ENCODE data around the gene MYLK. TPM values are rescaled to one million over a fixed set of nuclear protein-coding genes. Genes with fewer than 3 reads are reported as not detected.
"Not testable (repeated sequence)": the region's sequence is repeated elsewhere in the genome, so short reads cannot be mapped to it uniquely, and the experiment has no call there.

Gene MYLK
- total RNA-seq, 1 donor from 2014 or later, result 50.5 TPM

GRCh38 chr3:123608263-123608937, 275.7 kb downstream of the MYLK start:
- Mint-ChIP-seq H3K4me1 (ENCODE audit: low read depth, unreplicated experiment) (peaks cover 30% of the 10 kb centered on the region), H3K27ac (ENCODE audit: unreplicated experiment) (no peak overlapping the region), H3K27me3 (ENCODE audit: low read depth, unreplicated experiment) (no peaks in the 10 kb centered on the region), H3K9me3 (ENCODE audit: unreplicated experiment) (no peaks in the 10 kb centered on the region), H3K4me3 (ENCODE audit: unreplicated experiment) (no peak overlapping the region), H3K36me3 (ENCODE audit: low read depth, unreplicated experiment) (peaks cover 3% of the 10 kb centered on the region)
- H3K9ac ChIP-seq (ENCODE audit: low read length), result no peak overlapping the region
- no peaks in the 10 kb centered on the region for H3K27me3 ChIP-seq (ENCODE audit: insufficient read depth, low read length)
- H2AFZ ChIP-seq (ENCODE audit: low read depth, low read length), result no peak overlapping the region
- H3K27ac ChIP-seq (ENCODE audit: low read depth, low read length), result no peak overlapping the region
- no peak for DNase-seq (ENCODE audit: low read depth)
- peaks cover 17% of the 10 kb centered on the region for H3K4me1 ChIP-seq (ENCODE audit: insufficient read depth, low read length)
- no peaks in the 10 kb centered on the region for H3K9me3 ChIP-seq (ENCODE audit: insufficient read depth, low read depth, low read length)
- H3K4me2 ChIP-seq (ENCODE audit: low read length), result no peak overlapping the region
- TF ChIP-seq CTCF (IDR thresholded peaks at IDR 0.05; ENCODE audit: insufficient read depth, low read depth, low read length) (no peak), EZH2 (IDR thresholded peaks at IDR 0.05; ENCODE audit: insufficient read depth, low read length) (no peak)
- H3K4me3 ChIP-seq (ENCODE audit: insufficient read depth, low read depth, low read length), result no peak overlapping the region
- no peak for FAIRE-seq
- H4K20me1 ChIP-seq (ENCODE audit: insufficient read depth, low read length), result no peaks in the 10 kb centered on the region
- H3K36me3 ChIP-seq (ENCODE audit: insufficient read depth, low read length), result peaks cover 11% of the 10 kb centered on the region
- no peaks in the 10 kb centered on the region for H3K79me2 ChIP-seq (ENCODE audit: insufficient read depth, low read length)

- Mint-ChIP-seq H3K4me3 (ENCODE audit: unreplicated experiment) (no peak overlapping the region), H3K36me3 (ENCODE audit: low read depth, unreplicated experiment) (peaks cover 3% of the 10 kb centered on the region), H3K27ac (ENCODE audit: unreplicated experiment) (peak overlapping the region; percentile 91), H3K4me1 (ENCODE audit: low read depth, unreplicated experiment) (peaks cover 36% of the 10 kb centered on the region), H3K9me3 (ENCODE audit: unreplicated experiment) (no peaks in the 10 kb centered on the region), H3K27me3 (ENCODE audit: low read depth, unreplicated experiment) (no peaks in the 10 kb centered on the region)
- Histone ChIP-seq H3K27ac (ENCODE audit: low read depth, low read length) (no peak overlapping the region), H3K27me3 (ENCODE audit: insufficient read depth, low read length) (no peaks in the 10 kb centered on the region), H3K4me1 (ENCODE audit: insufficient read depth, low read length) (peaks cover 25% of the 10 kb centered on the region), H3K9me3 (ENCODE audit: insufficient read depth, low read depth, low read length) (no peaks in the 10 kb centered on the region), H3K36me3 (ENCODE audit: insufficient read depth, low read length) (peaks cover 3% of the 10 kb centered on the region), H3K79me2 (ENCODE audit: insufficient read depth, low read length) (no peaks in the 10 kb centered on the region), H2AFZ (ENCODE audit: low read depth, low read length) (no peak overlapping the region), H3K4me3 (ENCODE audit: insufficient read depth, low read depth, low read length) (no peak overlapping the region), H4K20me1 (ENCODE audit: insufficient read depth, low read length) (no peaks in the 10 kb centered on the region), H3K9ac (ENCODE audit: low read length) (no peak overlapping the region), H3K4me2 (ENCODE audit: low read length) (no peak overlapping the region)
- DNase-seq (ENCODE audit: low read depth) (no peak), FAIRE-seq (no peak)
- TF ChIP-seq EZH2 (IDR thresholded peaks at IDR 0.05; ENCODE audit: insufficient read depth, low read length) (no peak), CTCF (IDR thresholded peaks at IDR 0.05; ENCODE audit: insufficient read depth, low read depth, low read length) (no peak)
These were observed 277.6 kb downstream of the MYLK start for GRCh38 chr3:123606527-123606926.

DNA sequence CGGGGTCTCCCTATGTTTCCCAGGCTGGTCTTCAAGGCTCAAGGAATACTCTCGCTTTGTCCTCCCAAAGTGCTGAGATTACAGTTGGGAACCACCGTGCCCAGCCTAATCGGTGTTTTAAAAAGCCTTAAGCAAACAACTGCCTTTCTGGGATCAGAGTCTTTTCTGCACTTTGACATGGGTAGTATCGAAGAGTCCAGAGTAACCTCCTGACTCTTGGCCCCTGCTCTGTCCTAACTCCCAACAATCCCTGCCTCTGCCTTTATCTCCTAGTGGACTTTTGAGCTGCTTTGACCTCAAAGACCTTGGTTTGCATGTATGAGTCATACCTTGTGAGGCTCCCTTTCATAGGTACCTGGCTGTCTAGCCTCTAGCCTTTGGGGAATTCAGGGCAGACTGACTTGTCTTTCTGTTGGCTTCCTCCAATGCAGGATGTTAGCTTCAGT, 278.3 kb downstream of the MYLK start:
- H3K4me3 ChIP-seq (ENCODE audit: insufficient read depth, low read depth, low read length), result no peak overlapping the region
- H3K4me2 ChIP-seq (ENCODE audit: low read length), result peak overlapping the region; percentile 49
- H3K9me3 ChIP-seq (ENCODE audit: insufficient read depth, low read depth, low read length), result no peaks in the 10 kb centered on the region
- H3K27ac ChIP-seq (ENCODE audit: low read depth, low read length), result peak overlapping the region; percentile 59
- H3K4me3 Mint-ChIP-seq (ENCODE audit: unreplicated experiment), result peak overlapping the region; percentile 4
- DNase-seq (ENCODE audit: low read depth) (peak; percentile 26), FAIRE-seq (no peak)
- no peaks in the 10 kb centered on the region for H3K27me3 Mint-ChIP-seq (ENCODE audit: low read depth, unreplicated experiment)
- no peaks in the 10 kb centered on the region for H4K20me1 ChIP-seq (ENCODE audit: insufficient read depth, low read length)
- no peaks in the 10 kb centered on the region for H3K27me3 ChIP-seq (ENCODE audit: insufficient read depth, low read length)
- H3K4me1 Mint-ChIP-seq (ENCODE audit: low read depth, unreplicated experiment), result peaks cover 39% of the 10 kb centered on the region
- H3K27ac Mint-ChIP-seq (ENCODE audit: unreplicated experiment), result peak overlapping the region; percentile 91
- peaks cover 3% of the 10 kb centered on the region for H3K36me3 Mint-ChIP-seq (ENCODE audit: low read depth, unreplicated experiment)
- H3K36me3 ChIP-seq (ENCODE audit: insufficient read depth, low read length), result no peaks in the 10 kb centered on the region
- H3K4me1 ChIP-seq (ENCODE audit: insufficient read depth, low read length), result peaks cover 25% of the 10 kb centered on the region
- no peak overlapping the region for H2AFZ ChIP-seq (ENCODE audit: low read depth, low read length)
- H3K9me3 Mint-ChIP-seq (ENCODE audit: unreplicated experiment), result no peaks in the 10 kb centered on the region
- no peaks in the 10 kb centered on the region for H3K79me2 ChIP-seq (ENCODE audit: insufficient read depth, low read length)
- H3K9ac ChIP-seq (ENCODE audit: low read length), result no peak overlapping the region
- TF ChIP-seq CTCF (IDR thresholded peaks at IDR 0.05; ENCODE audit: insufficient read depth, low read depth, low read length), result no peak
- TF ChIP-seq EZH2 (IDR thresholded peaks at IDR 0.05; ENCODE audit: insufficient read depth, low read length), result no peak

GRCh38 chr3:123603153-123603552, 281.0 kb downstream of the MYLK start:
- H3K4me1 ChIP-seq (ENCODE audit: insufficient read depth, low read length), result peaks cover 25% of the 10 kb centered on the region
- H3K9me3 ChIP-seq (ENCODE audit: insufficient read depth, low read depth, low read length); H4K20me1 ChIP-seq (ENCODE audit: insufficient read depth, low read length); H3K36me3 ChIP-seq (ENCODE audit: insufficient read depth, low read length); DNase-seq (ENCODE audit: low read depth); H3K4me2 ChIP-seq (ENCODE audit: low read length); H3K79me2 ChIP-seq (ENCODE audit: insufficient read depth, low read length); H3K9me3 Mint-ChIP-seq (ENCODE audit: unreplicated experiment); H3K27me3 ChIP-seq (ENCODE audit: insufficient read depth, low read length); H3K9ac ChIP-seq (ENCODE audit: low read length); H3K4me3 Mint-ChIP-seq (ENCODE audit: unreplicated experiment); H3K27ac ChIP-seq (ENCODE audit: low read depth, low read length); H2AFZ ChIP-seq (ENCODE audit: low read depth, low read length); H3K4me3 ChIP-seq (ENCODE audit: insufficient read depth, low read depth, low read length); H3K27me3 Mint-ChIP-seq (ENCODE audit: low read depth, unreplicated experiment); H3K36me3 Mint-ChIP-seq (ENCODE audit: low read depth, unreplicated experiment); H3K27ac Mint-ChIP-seq (ENCODE audit: unreplicated experiment); FAIRE-seq: not testable (repeated sequence)
- peaks cover 38% of the 10 kb centered on the region for H3K4me1 Mint-ChIP-seq (ENCODE audit: low read depth, unreplicated experiment)

All from astrocyte (in vitro differentiated cells and primary cell).